GM06990 (cell line): ENCODE data around the gene LTBP2.

Source experiments
- DNase-seq: peaks from one replicate; pipeline ENCODE4 v3.0.0-alpha.2; 2011; ENCODE audit not compliant: insufficient read length; ENCODE audit errors: extremely low read depth
- H3K27me3 ChIP-seq: replicated peaks from 2 replicates; pipeline ENCODE4 v1.6.0; 2011; ENCODE audit warnings: low read length; ENCODE audit not compliant: control insufficient read depth, insufficient read depth
- H3K36me3 ChIP-seq: 2 replicates; pipeline ENCODE4 v1.5.1; 2011; ENCODE audit warnings: low read length; ENCODE audit not compliant: control insufficient read depth, insufficient read depth
- H3K4me3 ChIP-seq: replicated peaks from 2 replicates; pipeline ENCODE4 v1.5.1; 2011; ENCODE audit warnings: low read depth, mild to moderate bottlenecking, control low read depth, low read length
- CTCF ChIP-seq: IDR thresholded peaks from 2 replicates; pipeline ENCODE4 v1.5.1; 2011; ENCODE audit warnings: low read length, control low read depth, mild to moderate bottlenecking, inconsistent platforms; ENCODE audit not compliant: insufficient read depth, poor library complexity, severe bottlenecking

LTBP2 gene

DNA sequence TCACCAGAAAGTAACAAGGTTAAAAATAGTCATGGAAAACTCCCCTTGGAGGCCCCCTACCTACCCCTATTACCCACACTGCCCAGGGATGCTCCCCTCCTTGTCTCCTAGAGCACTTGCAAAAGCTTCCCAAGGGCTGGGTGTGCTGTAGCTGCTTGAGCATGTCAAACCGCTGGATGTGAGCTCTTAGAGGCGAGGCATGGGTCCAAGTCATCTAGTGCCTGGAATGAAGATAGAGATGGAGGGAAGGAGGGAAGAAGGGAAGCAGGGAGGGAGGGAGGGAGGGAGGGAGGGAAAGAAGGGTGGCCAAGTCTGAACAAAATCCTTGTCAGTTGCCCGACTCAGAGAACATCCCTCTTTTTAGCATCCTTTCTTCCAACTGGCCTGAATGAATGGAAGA lies 43.1 kb downstream of the LTBP2 start:
- DNase-seq = no peak
- H3K36me3 ChIP-seq = no peaks in the 10 kb centered on the region
- TF ChIP-seq CTCF = no peak
- no peak overlapping the region for H3K4me3 ChIP-seq
- H3K27me3 ChIP-seq = no peaks in the 10 kb centered on the region

- Histone ChIP-seq H3K36me3 (no peaks in the 10 kb centered on the region), H3K27me3 (no peaks in the 10 kb centered on the region), H3K4me3 (no peak overlapping the region)
- no peak for DNase-seq
- no peak for TF ChIP-seq CTCF
Measured at GRCh38 chr14:74568380-74568649, 43.7 kb downstream of the LTBP2 start.

DNA sequence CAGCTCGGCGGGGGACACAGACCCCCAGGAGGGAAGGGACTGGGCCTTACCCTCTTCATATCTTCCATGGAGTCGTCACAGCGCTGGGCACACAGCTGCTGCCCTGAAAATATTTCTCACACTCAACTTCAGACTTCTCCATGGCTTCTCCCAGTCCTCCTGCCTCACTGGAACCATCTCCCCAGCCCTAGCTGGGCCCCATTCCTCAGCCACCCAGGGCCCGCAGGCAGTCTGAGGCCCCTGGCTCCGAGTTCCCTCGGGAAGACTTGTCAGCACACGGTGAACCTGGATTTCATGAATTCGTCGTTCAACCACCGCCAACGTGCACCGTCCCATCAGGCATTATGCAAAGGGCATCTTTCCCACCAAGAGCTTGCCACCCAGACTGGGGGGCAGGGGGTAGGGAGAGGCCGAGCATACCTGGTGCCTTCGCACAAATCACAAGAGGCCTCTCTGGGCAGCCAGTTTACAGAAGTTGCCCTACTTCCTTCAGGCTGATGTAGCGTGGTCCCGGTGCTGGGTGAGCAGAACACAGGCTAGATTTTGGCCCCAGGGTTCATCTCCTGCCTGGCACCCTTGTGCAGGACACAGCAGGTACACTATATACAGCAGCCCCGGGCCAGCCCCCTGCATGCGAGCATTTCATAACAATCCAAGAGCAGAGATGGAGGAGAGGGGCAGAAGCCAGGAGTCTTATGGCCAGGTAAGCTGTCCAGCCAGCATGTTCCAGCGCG lies 44.2 kb downstream of the LTBP2 start:
- H3K36me3 ChIP-seq = no peaks in the 10 kb centered on the region
- no peak for TF ChIP-seq CTCF
- H3K27me3 ChIP-seq = no peaks in the 10 kb centered on the region
- DNase-seq = no peak
- no peak overlapping the region for H3K4me3 ChIP-seq

- Histone ChIP-seq H3K27me3 (no peaks in the 10 kb centered on the region), H3K36me3 (no peaks in the 10 kb centered on the region), H3K4me3 (no peak overlapping the region)
- no peak for DNase-seq
- TF ChIP-seq CTCF = no peak
Measured at GRCh38 chr14:74567219-74567618, 44.8 kb downstream of the LTBP2 start.

DNA sequence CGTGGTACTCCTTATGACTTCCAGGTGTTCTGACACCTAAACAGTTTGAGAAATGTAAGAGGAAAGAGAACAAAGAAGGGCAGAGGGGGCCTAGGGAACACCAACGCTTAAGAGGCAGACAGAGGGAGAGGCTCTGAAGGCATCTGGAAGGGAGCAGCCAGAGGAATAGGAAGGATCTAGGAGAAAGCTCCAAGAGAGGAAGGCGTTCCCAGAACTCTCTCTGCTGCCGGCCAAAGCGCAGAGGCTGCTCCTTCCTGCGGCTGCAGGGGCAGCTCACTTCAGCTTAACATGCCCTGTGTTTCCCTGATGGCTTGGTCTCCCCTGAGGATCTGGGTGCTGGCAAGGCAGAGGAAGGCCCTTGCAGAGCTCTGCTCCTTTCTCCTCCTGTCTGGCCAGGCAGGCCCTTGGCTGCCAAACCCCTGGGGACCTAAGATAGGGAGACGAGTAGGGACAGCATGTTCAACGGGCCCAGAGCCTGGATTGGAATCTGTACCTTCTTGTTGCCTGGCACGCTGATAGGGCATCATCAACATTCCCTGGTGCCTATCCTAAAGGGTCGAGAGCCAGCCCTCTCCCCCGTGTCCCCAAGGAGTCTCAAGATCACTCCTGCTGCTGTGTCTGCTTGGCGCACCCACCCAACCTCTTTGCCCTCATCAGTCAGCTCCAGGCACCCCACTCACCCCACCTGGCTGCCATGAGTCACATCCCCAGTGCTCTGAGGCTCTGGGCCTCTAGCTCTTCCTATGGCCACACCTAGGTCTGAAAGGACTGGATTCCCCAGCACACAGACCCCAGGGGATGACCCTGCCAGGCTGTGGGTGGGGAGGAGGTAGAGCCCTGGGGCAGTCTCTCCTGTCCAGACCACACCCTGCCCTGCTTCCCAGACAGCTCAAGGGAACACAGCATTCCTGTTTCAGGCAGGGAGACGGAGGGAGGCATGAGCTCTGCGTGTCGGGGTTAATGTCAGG lies 45.6 kb downstream of the LTBP2 start:
- Histone ChIP-seq H3K36me3 (no peaks in the 10 kb centered on the region), H3K27me3 (no peaks in the 10 kb centered on the region), H3K4me3 (no peak overlapping the region)
- no peak for TF ChIP-seq CTCF
- no peak for DNase-seq
